Caki2 (cell line): ENCODE data around the gene RAI14. TPM values are rescaled to one million over a fixed set of nuclear protein-coding genes. Genes with fewer than 3 reads are reported as not detected.
A peak's percentile ranks its signal among the peaks of the same experiment; 100 is the strongest.

ENCODE experiments used
- DNase-seq: peaks from one replicate; pipeline ENCODE4 v3.0.0-alpha.2; 2015; ENCODE audit warnings: low read depth
- in situ Hi-C: cut with HindIII; loops from 2 replicates; pipeline ENCODE4 v1.10.0; 2016; ENCODE audit warnings: low sequenced_read_pairs, low pct_unique_long_range_greater_than_20kb, mixed read lengths
- total RNA-seq: library from RNA; depleted of rRNA; stranded (reverse); fragments of >200 nt; shearing (Covaris generic); gene quantifications from 2 replicates; pipeline ENCODE4 v1.2.3, GENCODE V29; 2014; ENCODE audit warnings: low replicate concordance; rRNA removed

Gene RAI14
- 53.9 and 56.3 TPM in 2 replicates for total RNA-seq

- DNase-seq = peak; percentile 87
- in situ Hi-C loops = no loop called here
These were observed at the start of gene RAI14 for GRCh38 chr5:34656001-34656699. TSS of gene RAI14 (plus strand) at chr5:34656328. CDS start at chr5:34686920, 30,592 bp downstream.

GRCh38 chr5:34608368-34608767 is 47.8 kb upstream of the RAI14 start:
- DNase-seq = no peak
- in situ Hi-C loops = no loop called here

- DNase-seq = peak; percentile 67
- in situ Hi-C loops = no loop called here
These were observed 47.1 kb upstream of the RAI14 start for GRCh38 chr5:34608859-34609648.

DNA sequence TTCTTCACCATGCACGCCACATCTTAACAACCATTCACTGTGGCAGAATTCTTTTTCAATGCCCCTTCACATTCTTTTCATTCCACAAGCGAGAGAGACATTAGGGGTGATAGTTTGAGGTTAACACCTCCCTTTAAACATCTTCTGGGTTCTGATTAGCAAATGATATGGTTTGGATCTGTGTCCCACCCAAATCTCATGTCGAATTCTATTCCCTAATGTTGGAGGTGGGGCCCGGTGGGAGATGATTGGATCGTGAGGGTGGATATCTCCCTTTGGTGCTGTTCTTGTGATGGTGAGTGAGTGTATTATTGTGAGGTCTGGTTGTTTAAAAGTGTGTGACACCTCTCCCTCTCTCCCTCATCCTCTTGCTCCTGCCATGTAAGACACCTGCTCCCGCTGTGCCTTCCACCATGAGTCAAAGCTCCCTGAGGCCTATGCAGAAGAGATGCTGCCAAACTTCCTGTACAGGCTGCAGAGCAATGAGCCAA is 46.1 kb upstream of the RAI14 start:
- in situ Hi-C loops = no loop called here
- no peak for DNase-seq

DNA sequence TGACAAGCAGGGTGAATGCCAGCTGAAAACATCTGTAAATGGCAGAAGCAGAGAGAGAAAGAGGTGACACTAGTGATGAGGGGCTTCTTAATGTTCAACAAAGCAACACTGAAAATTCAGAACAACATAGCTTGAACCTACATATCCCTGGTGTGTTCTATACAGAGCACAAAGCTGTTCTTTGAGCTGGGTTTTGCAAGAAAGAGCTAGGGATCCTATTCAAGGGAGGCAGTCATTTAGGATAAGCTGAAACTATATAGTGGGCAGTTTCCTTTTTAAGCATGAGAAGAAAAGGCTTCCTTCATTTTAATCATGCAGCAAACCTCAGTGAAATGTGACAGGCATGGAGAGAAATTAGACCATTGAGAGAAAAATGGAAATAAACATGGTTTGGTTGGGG is 45.6 kb upstream of the RAI14 start:
- no peak for DNase-seq
- in situ Hi-C loops = no loop called here

GRCh38 chr5:34611464-34612415 is 44.4 kb upstream of the RAI14 start:
- DNase-seq = no peak
- in situ Hi-C loops = no loop called here

DNA sequence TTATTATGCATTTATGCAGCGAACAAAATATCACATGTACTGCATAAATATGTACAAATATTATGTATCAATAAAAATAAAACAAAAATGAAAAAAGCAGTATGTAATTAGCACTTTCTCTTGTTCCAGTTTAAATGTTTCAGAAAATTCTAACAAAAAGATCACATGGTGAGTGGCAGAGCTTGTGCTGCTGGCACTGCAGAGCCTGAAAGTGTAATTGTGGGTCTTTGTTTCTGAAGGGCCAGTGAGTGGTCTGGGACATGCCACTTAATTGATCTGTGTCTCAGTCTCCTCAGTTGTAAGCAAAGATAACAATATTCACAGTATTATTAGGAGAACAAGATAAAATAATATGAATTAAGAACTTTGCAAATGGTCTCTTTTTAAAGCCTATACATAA is 39.5 kb upstream of the RAI14 start:
- in situ Hi-C loops = no loop called here

DNA sequence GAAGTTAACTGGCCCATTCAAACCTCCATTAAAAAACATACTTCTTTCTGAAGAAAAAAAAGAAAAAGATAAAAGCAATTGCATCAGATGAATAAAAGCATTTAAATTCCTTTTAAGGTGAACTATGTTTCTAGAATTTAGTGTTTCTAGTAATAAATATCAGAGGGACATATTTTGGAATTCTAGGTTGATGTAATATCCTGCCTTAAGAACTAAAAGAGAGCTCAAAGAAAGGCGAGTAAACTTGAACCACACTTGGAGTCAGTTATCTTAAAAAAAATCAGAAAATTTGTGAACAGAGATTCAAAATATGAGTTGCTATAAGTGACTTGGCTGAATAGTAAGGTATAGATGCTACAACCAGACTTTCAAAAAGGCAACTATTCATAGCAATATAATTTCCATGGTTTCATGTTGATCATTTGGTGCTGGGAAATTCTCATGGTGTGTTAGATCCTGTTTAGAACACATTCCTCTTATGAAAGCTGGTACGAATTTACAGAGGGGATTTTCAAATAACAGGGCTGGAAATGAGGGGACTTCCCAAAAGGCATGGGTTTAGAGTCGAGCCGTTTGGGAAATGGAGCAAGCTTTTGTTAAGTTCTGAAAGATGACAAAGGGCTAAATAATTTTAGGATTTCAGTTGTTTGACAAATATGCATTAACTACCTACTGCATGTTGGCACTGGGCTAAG is 37.6 kb upstream of the RAI14 start:
- DNase-seq = no peak
- in situ Hi-C loops = no loop called here

More for the DNA sequence above, 39.5 kb upstream of the RAI14 start:
- no peak for DNase-seq

- DNase-seq = no peak
- in situ Hi-C loops = no loop called here
These were observed 35.9 kb upstream of the RAI14 start for GRCh38 chr5:34620185-34620584.

- in situ Hi-C loops = no loop called here
- no peak for DNase-seq
These were observed 34.6 kb upstream of the RAI14 start for GRCh38 chr5:34621277-34622097.

DNA sequence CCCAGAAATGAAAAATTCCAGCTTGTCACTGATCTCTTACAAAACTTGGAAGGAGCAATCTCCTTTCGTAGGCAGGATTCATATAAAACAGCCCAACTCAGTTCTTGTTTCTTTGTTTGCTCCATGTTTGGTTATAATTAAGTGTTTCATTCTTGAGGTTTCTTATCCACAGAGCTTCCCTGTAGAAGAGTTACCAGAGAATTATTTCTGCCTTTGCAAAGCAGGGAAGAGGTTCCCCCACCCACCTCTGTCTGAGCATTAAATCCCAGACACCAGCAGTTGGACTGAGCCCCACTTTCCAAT is 34.1 kb upstream of the RAI14 start:
- in situ Hi-C loops = no loop called here
- DNase-seq = no peak

DNA sequence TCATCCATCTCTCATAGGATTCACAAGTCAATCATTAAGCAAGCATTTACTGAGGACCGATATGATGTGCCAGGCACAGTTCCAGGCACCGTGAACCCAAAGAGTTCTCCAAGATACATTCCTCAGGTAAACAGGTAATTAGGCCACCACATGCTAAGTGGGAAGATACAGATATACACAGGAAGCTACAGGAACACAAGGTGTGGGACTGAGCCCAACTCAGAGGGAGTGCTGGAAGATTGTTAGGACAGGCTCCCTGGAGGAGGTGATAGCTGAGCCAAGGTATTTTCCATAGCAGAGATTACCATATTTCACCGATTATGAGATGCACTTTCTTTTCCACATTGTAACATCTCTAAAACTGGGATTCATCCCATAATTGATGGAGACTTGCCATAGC is 31.4 kb upstream of the RAI14 start:
- DNase-seq = no peak
- in situ Hi-C loops = no loop called here

GRCh38 chr5:34625246-34625645 is 30.9 kb upstream of the RAI14 start:
- in situ Hi-C loops = no loop called here
- no peak for DNase-seq

- DNase-seq = peak; percentile 30
- in situ Hi-C loops = no loop called here
These were observed 30.1 kb upstream of the RAI14 start for GRCh38 chr5:34626036-34626435.

DNA sequence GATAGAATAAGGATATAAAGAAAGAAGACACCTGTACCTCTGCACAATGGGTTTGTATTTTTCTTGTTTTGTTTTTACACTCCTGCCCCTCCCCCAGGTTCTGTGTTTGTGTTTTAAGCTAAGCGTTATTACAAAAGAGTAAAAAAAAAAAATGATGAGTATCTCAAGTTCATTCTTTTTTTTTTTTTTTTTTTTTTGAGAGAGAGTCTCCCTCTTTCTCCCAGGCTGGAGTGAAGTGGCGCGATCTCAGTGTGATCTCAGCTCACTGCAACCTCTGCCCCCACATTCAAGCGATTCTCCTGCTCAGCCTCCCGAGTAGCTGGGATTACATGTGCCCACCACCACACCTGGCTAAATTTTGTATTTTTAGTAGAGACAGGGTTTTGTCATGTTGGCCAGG is 29.4 kb upstream of the RAI14 start:
- DNase-seq = no peak
- in situ Hi-C loops = no loop called here

- no peak for DNase-seq
- in situ Hi-C loops = no loop called here
These were observed 28.3 kb upstream of the RAI14 start for GRCh38 chr5:34627794-34628193.

GRCh38 chr5:34628373-34628772 is 27.8 kb upstream of the RAI14 start:
- DNase-seq = no peak
- in situ Hi-C loops = no loop called here
